Stomach smooth muscle (tissue), 2 donors: ENCODE results near the gene SASS6.

ENCODE experiments used
- H3K27ac ChIP-seq: one replicate; pipeline ENCODE4 v1.7.0; 2013; ENCODE audit warnings: mild to moderate bottlenecking, low read length, inconsistent platforms
- H3K27me3 ChIP-seq, 2 donors: one replicate each; pipeline ENCODE4 v1.7.0; 2013; ENCODE audit warnings: low read length in 2 of 2; ENCODE audit not compliant: insufficient read depth in 2 of 2, control insufficient read depth in 1 of 2
- H3K36me3 ChIP-seq, 2 donors: one replicate each; pipeline ENCODE4 v1.7.0; 2013; ENCODE audit warnings: low read length in 2 of 2; ENCODE audit not compliant: control insufficient read depth in 2 of 2, insufficient read depth in 2 of 2
- H3K4me1 ChIP-seq: one replicate; pipeline ENCODE4 v1.7.0; 2013; ENCODE audit warnings: low read length; ENCODE audit not compliant: control insufficient read depth, insufficient read depth
- H3K4me3 ChIP-seq, 2 donors: one replicate each; pipeline ENCODE4 v1.7.0; 2013; ENCODE audit warnings: low read length in 2 of 2
- H3K9ac ChIP-seq, 2 donors: one replicate each; pipeline ENCODE4 v1.7.0; 2013; ENCODE audit warnings: low read length in 2 of 2, mild to moderate bottlenecking in 1 of 2
- H3K9me3 ChIP-seq, 2 donors: one replicate each; pipeline ENCODE4 v1.7.0; 2013; ENCODE audit warnings: low read length in 2 of 2; ENCODE audit not compliant: control insufficient read depth in 2 of 2
- donor health status: healthy.
- donor health status: Pancreatic carcinoma.

Gene SASS6

DNA sequence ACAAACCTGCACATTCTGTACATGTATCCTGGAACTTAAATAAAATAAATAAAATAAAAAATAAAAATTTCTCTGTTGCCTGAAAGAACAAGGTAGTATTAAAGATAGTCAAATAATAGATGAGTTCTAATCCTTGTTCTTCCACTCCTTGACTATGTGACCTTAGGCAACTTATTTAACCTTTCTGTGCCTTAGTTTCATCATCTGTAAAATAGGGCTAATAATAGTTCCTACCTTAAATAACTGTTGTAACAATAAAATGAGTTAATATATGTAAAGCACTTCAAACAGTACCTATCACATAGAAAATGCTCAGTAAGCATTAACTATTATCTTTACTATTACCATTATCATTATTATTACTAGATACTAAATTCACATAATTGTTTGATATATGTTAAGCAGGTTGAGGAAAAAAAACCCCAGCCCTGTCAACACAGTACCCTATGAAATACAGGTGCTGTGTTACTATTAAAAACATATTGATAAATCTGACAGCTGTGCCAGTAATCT lies 23.1 kb downstream of the SASS6 start:
- H3K4me3 ChIP-seq: no peak overlapping the region
- no peak overlapping the region for H3K9ac ChIP-seq
- H3K36me3 ChIP-seq: peaks cover 2 to 4% of the 10 kb centered on the region in 2 donors
- no peaks in the 10 kb centered on the region for H3K27me3 ChIP-seq
- no peak overlapping the region for H3K27ac ChIP-seq
- no peaks in the 10 kb centered on the region for H3K4me1 ChIP-seq
- no peaks in the 10 kb centered on the region for H3K9me3 ChIP-seq

DNA sequence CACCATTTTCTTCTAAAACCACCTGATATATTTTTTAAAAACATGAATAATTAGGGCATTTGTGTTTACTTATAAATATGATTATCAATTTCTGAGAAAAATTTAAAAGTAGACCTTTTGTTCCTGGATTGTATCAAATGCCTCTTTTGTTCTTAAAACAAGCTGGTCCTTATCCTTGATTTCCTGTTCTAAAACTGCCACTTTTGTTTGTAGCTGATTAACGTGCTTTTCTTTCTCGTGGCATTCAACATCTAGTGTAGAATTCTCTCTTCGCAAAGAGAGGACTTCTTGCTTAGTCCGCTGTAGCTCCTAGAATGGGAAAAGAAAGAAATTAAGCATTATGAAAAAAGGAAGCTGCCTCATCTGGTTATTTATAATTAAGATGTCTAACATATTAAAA lies 25.0 kb downstream of the SASS6 start:
- H3K27ac ChIP-seq: no peak overlapping the region
- no peaks in the 10 kb centered on the region for H3K4me1 ChIP-seq
- no peaks in the 10 kb centered on the region for H3K9me3 ChIP-seq
- no peak overlapping the region for H3K9ac ChIP-seq
- no peak overlapping the region for H3K4me3 ChIP-seq
- peaks cover 12 to 14% of the 10 kb centered on the region in 2 donors for H3K36me3 ChIP-seq
- no peaks in the 10 kb centered on the region for H3K27me3 ChIP-seq

DNA sequence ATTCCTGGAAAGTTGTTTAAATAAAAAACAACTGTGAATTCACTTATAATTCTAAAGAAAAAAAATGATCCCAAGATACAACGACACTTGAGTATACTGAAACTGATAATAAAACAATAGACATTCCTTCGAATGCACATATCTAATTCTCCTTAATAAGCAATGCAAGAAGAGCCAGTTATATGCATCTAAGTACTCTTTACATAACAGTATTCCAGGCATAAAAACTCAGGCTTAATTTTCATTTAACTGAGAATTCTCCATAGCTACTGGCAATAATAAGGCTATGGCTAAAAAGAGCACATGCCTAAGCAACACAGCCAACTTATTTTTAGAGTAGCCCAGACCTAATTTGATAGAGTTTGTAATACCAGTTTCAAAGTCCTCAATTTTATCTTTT lies 31.2 kb downstream of the SASS6 start:
- Histone ChIP-seq H3K4me1 (no peaks in the 10 kb centered on the region), H3K4me3 (no peak overlapping the region), H3K9me3 (no peaks in the 10 kb centered on the region), H3K27me3 (no peaks in the 10 kb centered on the region), H3K9ac (no peak overlapping the region), H3K36me3 (peaks cover 15 to 18% of the 10 kb centered on the region in 2 donors), H3K27ac (no peak overlapping the region)

DNA sequence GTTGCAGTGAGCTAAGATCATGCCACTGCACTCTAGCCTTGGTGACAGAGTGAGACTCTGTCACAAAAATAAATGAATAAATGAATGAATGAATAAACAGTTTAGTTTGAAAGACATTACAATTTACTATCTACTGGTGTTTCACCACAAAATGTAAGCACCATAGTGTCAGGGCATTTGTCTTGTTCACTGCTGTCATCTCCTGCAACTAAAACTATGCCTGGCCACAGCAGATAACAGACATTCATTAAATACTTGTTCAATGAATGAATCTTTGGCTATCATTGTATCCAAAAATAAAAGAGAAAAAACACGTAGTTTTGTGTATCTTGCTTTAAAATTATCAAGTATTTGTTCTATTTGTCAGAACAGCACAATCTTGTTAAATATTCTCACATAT lies 32.5 kb downstream of the SASS6 start:
- Histone ChIP-seq H3K36me3 (peaks cover 15% of the 10 kb centered on the region in 2 donors), H3K4me3 (no peak overlapping the region), H3K27ac (no peak overlapping the region), H3K27me3 (no peaks in the 10 kb centered on the region), H3K4me1 (no peaks in the 10 kb centered on the region), H3K9me3 (no peaks in the 10 kb centered on the region), H3K9ac (no peak overlapping the region)

DNA sequence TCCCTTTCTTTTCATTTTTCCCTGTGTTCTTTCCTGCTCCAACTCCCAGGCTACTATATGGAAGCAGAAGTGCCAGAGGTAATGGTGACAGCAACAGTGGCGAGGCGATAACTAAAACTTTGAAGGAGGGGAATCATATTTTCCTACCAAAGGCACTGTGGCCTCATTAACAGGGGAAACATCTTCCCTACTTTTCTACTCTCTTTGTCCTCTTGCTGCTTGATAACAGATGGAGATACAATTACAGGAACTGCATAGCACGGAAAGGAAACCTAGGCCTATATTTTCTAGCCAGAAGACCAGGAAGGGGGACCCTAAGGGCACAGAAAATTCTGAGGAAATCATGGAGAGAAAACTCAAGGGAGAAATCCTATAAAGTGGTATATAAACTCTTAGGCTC lies 42.3 kb downstream of the SASS6 start:
- Histone ChIP-seq H3K27ac (no peak overlapping the region), H3K9me3 (no peaks in the 10 kb centered on the region), H3K27me3 (no peaks in the 10 kb centered on the region), H3K4me3 (no peak overlapping the region), H3K9ac (no peak overlapping the region), H3K36me3 (peaks cover 0 to 6% of the 10 kb centered on the region in 2 donors), H3K4me1 (no peaks in the 10 kb centered on the region)

DNA sequence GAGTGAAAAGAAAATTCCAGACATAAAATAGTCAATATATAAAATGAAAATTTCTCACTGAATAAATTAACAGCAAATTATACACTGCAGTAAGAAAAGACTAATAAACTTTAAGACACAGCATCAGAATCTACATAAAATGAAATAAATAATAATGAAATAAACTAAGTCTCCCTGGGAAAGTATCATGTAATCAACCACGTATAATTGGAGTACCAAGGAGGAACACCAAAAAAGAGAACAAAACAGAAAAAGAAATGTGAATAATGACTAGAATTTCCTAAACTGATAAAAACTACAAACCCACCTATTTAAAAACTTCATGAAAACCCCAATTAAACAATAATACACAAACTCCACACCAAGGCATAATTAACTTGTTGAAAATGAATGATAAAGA lies 43.6 kb downstream of the SASS6 start:
- H3K27ac ChIP-seq: no peak overlapping the region
- H3K9me3 ChIP-seq: no peaks in the 10 kb centered on the region

DNA sequence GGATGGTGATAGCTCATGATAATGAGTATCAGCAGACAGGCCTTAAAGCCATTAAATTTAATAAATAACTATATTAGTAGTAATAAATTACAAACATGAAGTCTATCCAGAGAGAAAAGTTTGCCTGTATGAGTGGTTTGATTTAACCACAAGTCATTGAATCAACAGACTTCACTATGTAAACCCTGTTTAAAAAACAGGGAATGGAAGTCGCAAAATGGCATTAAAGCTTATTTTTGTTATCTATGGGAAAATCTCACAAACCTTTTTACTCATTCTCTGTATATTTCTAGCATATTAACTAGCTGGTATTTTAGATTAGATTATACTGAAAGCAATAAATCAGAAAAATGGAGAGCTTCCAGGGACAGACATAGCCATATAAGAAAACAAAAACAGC lies 45.3 kb downstream of the SASS6 start:
- H3K9me3 ChIP-seq: no peaks in the 10 kb centered on the region
- H3K4me3 ChIP-seq: no peak overlapping the region
- no peak overlapping the region for H3K9ac ChIP-seq
- no peaks in the 10 kb centered on the region for H3K27me3 ChIP-seq
- no peaks in the 10 kb centered on the region for H3K4me1 ChIP-seq
- H3K27ac ChIP-seq: no peak overlapping the region
- peaks cover 0 to 6% of the 10 kb centered on the region in 2 donors for H3K36me3 ChIP-seq

More for the DNA sequence above, 43.6 kb downstream of the SASS6 start:
- Histone ChIP-seq H3K9ac (no peak overlapping the region), H3K27me3 (no peaks in the 10 kb centered on the region), H3K4me3 (no peak overlapping the region), H3K4me1 (no peaks in the 10 kb centered on the region), H3K36me3 (peaks cover 0 to 6% of the 10 kb centered on the region in 2 donors)

DNA sequence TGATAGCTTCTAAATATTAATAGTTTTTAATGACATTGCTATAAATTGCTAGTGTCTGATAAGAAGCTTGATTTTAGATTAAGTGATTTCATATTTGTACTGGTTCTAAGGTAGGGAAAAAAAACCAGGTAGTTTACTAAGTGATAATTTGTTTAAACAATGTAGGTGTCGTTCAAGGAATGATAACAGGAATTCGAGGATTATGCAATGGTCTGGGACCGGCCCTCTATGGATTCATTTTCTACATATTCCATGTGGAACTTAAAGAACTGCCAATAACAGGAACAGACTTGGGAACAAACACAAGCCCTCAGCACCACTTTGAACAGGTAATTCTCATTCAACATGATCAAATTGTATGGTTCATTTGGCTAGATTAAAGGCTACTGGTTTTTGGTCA lies 52.4 kb downstream of the SASS6 start:
- Histone ChIP-seq H3K4me3 (no peak overlapping the region), H3K9ac (no peak overlapping the region), H3K9me3 (no peaks in the 10 kb centered on the region), H3K36me3 (peaks cover 13 to 22% of the 10 kb centered on the region in 2 donors), H3K27me3 (no peaks in the 10 kb centered on the region), H3K4me1 (no peaks in the 10 kb centered on the region), H3K27ac (no peak overlapping the region)

DNA sequence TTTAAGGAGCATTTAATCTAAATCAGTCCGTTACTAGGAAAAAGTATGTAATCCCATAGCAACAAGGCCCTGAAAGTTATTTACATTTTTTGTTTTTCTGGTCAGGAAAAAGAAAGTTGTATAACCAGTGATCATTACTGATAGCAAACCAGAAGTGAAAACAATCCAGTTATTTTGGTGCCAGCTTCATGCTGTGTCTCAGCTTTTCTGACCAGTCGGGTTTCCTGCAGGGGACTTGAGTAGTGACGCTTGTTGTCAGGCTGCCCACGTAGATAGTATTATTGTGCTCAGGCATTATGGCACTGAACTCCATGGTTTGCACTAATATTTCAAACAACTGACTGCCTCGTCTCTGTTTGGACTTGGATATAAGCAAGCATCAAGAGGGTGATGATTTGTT lies 55.2 kb downstream of the SASS6 start:
- no peak overlapping the region for H3K9ac ChIP-seq
- no peaks in the 10 kb centered on the region for H3K9me3 ChIP-seq
- H3K4me1 ChIP-seq: no peaks in the 10 kb centered on the region
- no peak overlapping the region for H3K4me3 ChIP-seq
- peaks cover 25 to 36% of the 10 kb centered on the region in 2 donors for H3K36me3 ChIP-seq
- H3K27ac ChIP-seq: no peak overlapping the region
- H3K27me3 ChIP-seq: no peaks in the 10 kb centered on the region

DNA sequence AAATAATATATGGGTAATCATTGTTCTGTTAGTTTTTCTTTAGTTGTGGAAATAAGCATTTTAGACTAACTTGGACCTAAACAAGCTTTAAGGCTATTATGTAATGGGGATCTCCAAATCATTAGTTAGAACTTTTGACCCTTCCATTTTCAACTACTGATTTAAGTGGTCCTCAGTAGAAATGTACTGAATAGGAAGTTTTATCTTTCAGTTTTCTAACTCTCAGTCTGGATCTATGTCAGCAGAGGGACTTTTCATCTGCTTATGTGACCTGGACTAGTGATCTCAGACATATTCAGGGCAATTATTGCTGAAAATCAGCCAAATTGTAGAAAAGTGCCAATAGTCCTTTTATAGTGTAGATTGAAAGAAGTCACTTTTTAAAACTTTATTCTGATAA lies 56.0 kb downstream of the SASS6 start:
- H3K9me3 ChIP-seq: no peaks in the 10 kb centered on the region
- no peak overlapping the region for H3K27ac ChIP-seq
- no peaks in the 10 kb centered on the region for H3K4me1 ChIP-seq
- H3K27me3 ChIP-seq: no peaks in the 10 kb centered on the region
- H3K9ac ChIP-seq: no peak overlapping the region
- H3K36me3 ChIP-seq: peaks cover 26 to 38% of the 10 kb centered on the region in 2 donors
- no peak overlapping the region for H3K4me3 ChIP-seq

DNA sequence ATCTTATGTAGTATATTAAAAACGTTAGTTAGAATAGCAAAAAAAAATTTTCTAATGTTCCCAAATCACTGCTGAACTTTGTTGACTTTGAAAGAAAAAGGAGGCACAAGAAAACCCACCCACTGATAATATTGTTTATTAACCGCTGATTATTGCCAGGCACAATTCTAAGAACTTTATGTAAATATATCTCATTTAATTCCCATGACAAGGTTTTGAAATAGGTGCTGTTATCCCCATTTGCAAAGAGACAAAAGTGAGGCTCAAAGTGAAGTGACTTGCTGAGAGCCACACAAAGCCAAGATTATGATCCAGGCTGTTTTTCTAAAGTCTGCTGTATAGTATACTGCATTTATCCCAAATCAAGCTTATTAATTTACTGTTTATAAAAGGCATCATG lies 56.4 kb downstream of the SASS6 start:
- no peaks in the 10 kb centered on the region for H3K4me1 ChIP-seq
- H3K9ac ChIP-seq: no peak overlapping the region
- H3K27ac ChIP-seq: no peak overlapping the region
- H3K9me3 ChIP-seq: no peaks in the 10 kb centered on the region
- peaks cover 26 to 40% of the 10 kb centered on the region in 2 donors for H3K36me3 ChIP-seq
- no peak overlapping the region for H3K4me3 ChIP-seq
- H3K27me3 ChIP-seq: no peaks in the 10 kb centered on the region
